Activated CD4-positive, alpha-beta memory T cell treated with anti-CD3 and anti-CD28 coated beads for 36 hours (primary cell): Measurements from ENCODE around the gene NADK. TPM values are rescaled to one million over a fixed set of nuclear protein-coding genes. Genes with fewer than 3 reads are reported as not detected.
"Not testable (repeated sequence)": the region's sequence is repeated elsewhere in the genome, so short reads cannot be mapped to it uniquely, and the experiment has no call there.

ENCODE experiments used
- CTCF ChIA-PET: fragments of 350-600 bp; sonication (Branson Sonifier 250); formaldehyde crosslinking; loops from one replicate; lab custom pipeline; 2021; ENCODE audit warnings: antibody characterized with exemption, inconsistent platforms; lab: Charles Lee
- POLR2A ChIA-PET: fragments of 350-600 bp; sonication (Branson Sonifier 250); formaldehyde crosslinking; loops from one replicate; lab custom pipeline; 2021; ENCODE audit warnings: antibody characterized with exemption; lab: Charles Lee
- DNase-seq: peaks from one replicate; pipeline ENCODE4 v3.0.0-alpha.2; 2020
- H3K27ac Mint-ChIP-seq: one replicate; pipeline ENCODE4 v1.8.0; 2021; ENCODE audit warnings: mixed read lengths
- H3K27me3 Mint-ChIP-seq: one replicate; pipeline ENCODE4 v1.8.0; 2021; ENCODE audit warnings: mixed read lengths
- H3K36me3 Mint-ChIP-seq: one replicate; pipeline ENCODE4 v1.8.0; 2021; ENCODE audit warnings: mixed read lengths
- H3K4me1 Mint-ChIP-seq: one replicate; pipeline ENCODE4 v1.8.0; 2021; ENCODE audit warnings: low read depth, mixed read lengths
- H3K4me3 Mint-ChIP-seq: one replicate; pipeline ENCODE4 v1.8.0; 2021; ENCODE audit warnings: mild to moderate bottlenecking, mixed read lengths
- H3K9me3 Mint-ChIP-seq: one replicate; pipeline ENCODE4 v1.8.0; 2021; ENCODE audit warnings: mixed read lengths
- intact Hi-C: fragments of 100-400 bp; cut with micrococcal nuclease; formaldehyde crosslinking; loops from one replicate; pipeline ENCODE4 v1.15.1; 2023
- total RNA-seq, 2 experiments: library from RNA; stranded (reverse); gene quantifications; one replicate each; pipeline ENCODE4 v1.2.3, GENCODE V29; 2021

NADK gene
- total RNA-seq, 2 experiments from 2014 or later: 56.2 to 57.4 TPM

DNA sequence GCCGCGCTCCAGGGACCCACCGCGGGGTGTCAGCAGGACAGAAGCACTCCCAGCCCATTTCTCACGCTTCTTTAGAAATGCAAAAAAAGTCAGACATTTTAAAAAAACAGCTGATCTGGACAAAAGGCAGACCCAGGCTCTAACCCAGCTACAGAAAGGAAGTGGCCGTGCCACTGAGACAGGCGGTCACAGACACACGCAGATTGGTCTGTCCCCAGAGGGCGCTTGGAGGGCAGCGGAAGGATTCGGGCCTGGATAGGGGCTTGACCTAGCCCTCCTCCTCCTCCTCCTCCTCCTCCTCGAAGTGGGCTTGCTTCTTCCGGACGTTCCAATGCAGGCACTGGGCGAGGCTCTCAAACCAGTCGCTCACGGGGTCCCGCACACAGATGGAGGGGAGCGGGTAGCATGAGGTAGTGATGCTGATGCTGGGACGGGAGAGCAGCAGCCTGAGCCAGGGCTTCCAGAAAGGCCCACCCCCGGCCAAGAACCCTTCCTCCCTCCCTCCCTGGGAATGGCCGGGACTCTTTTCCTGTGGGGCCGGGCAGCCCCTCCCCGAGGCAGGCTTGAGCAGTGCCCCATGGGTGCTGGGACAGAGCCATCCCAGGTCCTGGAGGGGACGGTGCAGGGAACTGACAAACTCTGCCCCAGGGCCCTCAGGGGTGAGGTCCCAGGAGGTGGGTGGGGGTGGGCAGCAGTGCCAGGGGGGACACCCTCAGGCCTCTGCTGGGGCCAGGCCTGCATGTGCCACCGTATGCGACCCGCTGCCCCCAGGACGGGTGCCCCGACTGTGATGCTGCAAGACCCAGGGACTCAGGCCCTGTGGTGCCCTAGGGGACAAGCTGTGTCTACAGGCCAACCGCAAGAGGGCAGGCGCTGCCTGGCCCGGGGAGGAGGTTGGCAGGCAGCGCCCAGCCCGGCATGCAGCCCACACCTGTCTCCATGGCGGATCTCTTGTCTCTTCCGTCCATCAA lies 25.3 kb downstream of the NADK start:
- peaks cover 17% of the 10 kb centered on the region for H3K36me3 Mint-ChIP-seq
- DNase-seq: no peak
- H3K27me3 Mint-ChIP-seq: no peaks in the 10 kb centered on the region
- intact Hi-C loops: no loop called here
- no peak overlapping the region for H3K4me3 Mint-ChIP-seq
- H3K27ac Mint-ChIP-seq: no peak overlapping the region
- H3K9me3 Mint-ChIP-seq: no peaks in the 10 kb centered on the region
- POLR2A ChIA-PET: no interaction called here
- CTCF ChIA-PET: interaction anchor here (0.9 kb wide), 1 partner anchor 153 kb away, joined by 4 read pairs; no protein-coding TSS in a partner anchor
- H3K4me1 Mint-ChIP-seq: peaks cover 3% of the 10 kb centered on the region

GRCh38 chr1:1752190-1752589 lies 26.1 kb downstream of the NADK start:
- Mint-ChIP-seq H3K4me1 (peaks cover 3% of the 10 kb centered on the region), H3K36me3 (peaks cover 14% of the 10 kb centered on the region), H3K27me3 (no peaks in the 10 kb centered on the region), H3K4me3 (no peak overlapping the region), H3K9me3 (no peaks in the 10 kb centered on the region), H3K27ac (no peak overlapping the region)
- POLR2A ChIA-PET: no interaction called here
- no peak for DNase-seq
- intact Hi-C loops: no loop called here
- CTCF ChIA-PET: interaction anchor here (0.9 kb wide), 1 partner anchor 153 kb away, joined by 4 read pairs; no protein-coding TSS in a partner anchor

DNA sequence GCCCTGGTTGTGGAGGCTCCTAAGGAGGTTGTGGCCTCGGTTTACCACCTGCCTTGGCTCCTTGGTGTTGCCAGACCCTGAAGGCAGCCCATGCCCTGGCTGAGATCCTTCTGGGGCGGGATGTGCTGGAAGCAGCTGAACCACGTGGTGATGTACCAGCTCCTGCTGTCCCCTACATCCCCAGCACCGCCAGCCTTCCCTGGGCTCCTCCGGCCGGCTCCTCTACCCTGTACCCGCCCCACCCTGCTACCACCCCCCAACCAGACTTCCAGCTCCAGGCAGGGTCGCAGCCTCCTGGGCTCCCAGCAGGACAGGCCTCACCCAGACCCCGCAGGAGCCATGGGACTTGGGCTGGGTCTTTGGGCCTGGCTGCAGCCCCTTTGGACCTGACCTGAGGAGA lies 28.3 kb downstream of the NADK start:
- not testable (repeated sequence) for H3K36me3 Mint-ChIP-seq

GRCh38 chr1:1748686-1749321 lies 29.5 kb downstream of the NADK start:
- H3K36me3 Mint-ChIP-seq: peaks cover under 1% of the 10 kb centered on the region
- intact Hi-C loops: no loop called here
- no peak for DNase-seq
- no peaks in the 10 kb centered on the region for H3K9me3 Mint-ChIP-seq
- H3K4me1 Mint-ChIP-seq: peaks cover 3% of the 10 kb centered on the region
- ChIA-PET CTCF (no interaction called here), POLR2A (no interaction called here)
- no peak overlapping the region for H3K4me3 Mint-ChIP-seq
- no peak overlapping the region for H3K27ac Mint-ChIP-seq
- no peaks in the 10 kb centered on the region for H3K27me3 Mint-ChIP-seq

More for the DNA sequence above, 28.3 kb downstream of the NADK start:
- H3K4me3 Mint-ChIP-seq, H3K27ac Mint-ChIP-seq, H3K27me3 Mint-ChIP-seq, intact Hi-C loops, CTCF ChIA-PET, H3K9me3 Mint-ChIP-seq, H3K4me1 Mint-ChIP-seq, DNase-seq, POLR2A ChIA-PET: not testable (repeated sequence)

DNA sequence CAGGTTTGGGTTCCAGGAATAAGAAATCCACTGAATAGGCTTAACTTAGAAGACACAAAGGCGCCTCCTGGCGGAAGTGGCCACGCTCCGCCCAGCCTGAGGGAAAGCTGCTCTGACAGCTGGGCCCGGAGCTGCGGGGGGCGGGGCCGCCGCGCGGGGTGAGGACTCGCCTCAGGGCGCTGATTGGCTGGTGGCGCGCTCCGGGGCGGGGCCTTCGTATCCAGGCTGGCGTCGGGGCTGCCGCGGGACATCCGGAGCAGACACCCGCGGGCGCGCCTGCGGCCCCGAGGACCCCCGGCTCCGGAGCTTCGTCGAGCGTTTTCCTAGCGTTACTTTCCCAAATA lies 31.7 kb downstream of the NADK start:
- H3K27me3 Mint-ChIP-seq, H3K9me3 Mint-ChIP-seq, POLR2A ChIA-PET, intact Hi-C loops, H3K27ac Mint-ChIP-seq, H3K36me3 Mint-ChIP-seq, DNase-seq, H3K4me3 Mint-ChIP-seq, CTCF ChIA-PET, H3K4me1 Mint-ChIP-seq: not testable (repeated sequence)

DNA sequence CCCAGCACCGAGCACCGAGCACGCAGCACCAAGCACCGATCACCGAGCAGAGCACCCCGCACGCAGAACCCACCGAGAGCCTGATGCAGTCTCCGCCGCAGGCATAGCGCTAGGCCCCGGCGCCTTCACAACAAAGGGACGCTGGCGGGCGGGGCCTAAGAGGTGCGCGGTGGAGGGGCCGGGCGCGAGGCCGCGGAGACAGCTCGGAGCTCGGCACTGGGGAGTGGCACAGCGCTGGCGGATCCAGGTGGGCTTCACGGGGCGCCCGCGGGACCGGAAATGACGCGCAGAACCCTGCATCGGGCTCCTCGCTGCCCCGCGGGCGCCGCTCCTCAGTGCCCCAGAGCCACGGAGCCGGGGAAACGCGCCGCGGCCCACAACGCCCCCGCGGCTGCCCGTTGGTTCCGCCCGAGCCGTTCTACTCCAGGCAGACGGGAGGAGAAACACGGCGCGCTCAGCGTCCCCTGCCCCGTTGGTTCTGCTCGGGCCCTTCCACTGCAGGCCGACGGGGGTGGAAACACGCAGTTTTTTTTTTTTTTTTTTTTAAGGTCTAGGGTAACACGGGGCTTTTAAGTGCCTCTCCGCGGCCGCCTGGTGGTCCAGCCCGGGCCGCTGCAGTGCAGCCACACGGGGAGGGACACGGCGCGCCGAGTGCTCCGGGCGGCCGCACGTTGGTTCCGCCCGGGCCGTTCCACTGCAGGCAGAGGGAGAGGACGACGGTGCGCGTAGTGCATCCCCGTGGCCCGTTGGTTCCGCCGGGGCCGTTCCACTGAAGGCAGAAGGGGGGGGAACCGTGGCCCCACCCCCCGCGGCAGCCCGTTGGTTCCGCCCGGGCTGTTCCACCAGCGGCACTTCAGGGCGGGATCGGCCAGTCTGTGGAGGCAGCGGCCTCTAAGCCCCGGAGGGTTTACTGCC lies 32.4 kb downstream of the NADK start:
- peak overlapping the region; percentile 23 for H3K4me3 Mint-ChIP-seq
- CTCF ChIA-PET, H3K9me3 Mint-ChIP-seq, intact Hi-C loops, H3K4me1 Mint-ChIP-seq, H3K27me3 Mint-ChIP-seq, POLR2A ChIA-PET, H3K36me3 Mint-ChIP-seq: not testable (repeated sequence)
- DNase-seq: peak; percentile 72
- H3K27ac Mint-ChIP-seq: peak overlapping the region; percentile 65

DNA sequence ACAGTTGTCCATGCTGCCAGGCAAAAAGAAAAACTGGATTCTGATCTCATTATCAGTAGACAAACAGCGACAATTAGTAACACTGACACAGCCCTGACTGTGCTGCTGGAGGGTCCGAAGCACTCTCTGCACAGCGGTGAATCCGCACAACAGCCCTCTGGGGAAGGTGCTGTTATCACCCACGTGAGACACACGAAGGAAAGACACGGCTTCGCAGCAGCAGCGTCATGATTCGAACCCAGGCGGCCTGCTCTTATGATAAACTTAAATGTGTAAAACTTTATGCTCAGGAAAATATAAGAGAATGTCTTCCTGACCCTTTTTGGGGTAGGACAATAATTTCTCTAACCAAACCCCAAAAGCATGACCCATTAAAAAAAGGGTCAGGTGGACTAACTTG lies 35.7 kb downstream of the NADK start:
- H3K4me3 Mint-ChIP-seq, DNase-seq, H3K27me3 Mint-ChIP-seq, H3K27ac Mint-ChIP-seq, H3K4me1 Mint-ChIP-seq, H3K36me3 Mint-ChIP-seq, POLR2A ChIA-PET, CTCF ChIA-PET, H3K9me3 Mint-ChIP-seq, intact Hi-C loops: not testable (repeated sequence)

DNA sequence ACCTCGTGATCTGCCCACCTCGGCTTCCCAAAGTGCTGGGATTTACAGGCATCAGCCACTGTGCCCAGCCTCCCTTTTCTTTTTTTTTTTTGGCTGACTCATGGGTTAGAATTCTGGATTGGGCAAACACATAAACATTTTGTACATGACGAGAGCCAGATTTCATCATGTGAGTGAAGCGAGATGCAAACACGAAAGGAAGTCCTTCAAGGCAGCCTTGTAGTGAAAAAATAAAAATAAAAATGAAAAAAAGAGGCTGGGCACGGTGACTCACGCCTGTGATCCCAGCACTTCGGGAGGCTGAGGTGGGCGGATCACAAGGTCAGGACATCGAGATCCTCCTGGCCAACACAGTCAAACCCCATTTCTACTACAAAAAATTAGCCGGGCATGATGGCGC lies 37.3 kb downstream of the NADK start:
- DNase-seq, CTCF ChIA-PET, H3K4me1 Mint-ChIP-seq, POLR2A ChIA-PET, H3K36me3 Mint-ChIP-seq, H3K9me3 Mint-ChIP-seq, H3K27me3 Mint-ChIP-seq, H3K27ac Mint-ChIP-seq, H3K4me3 Mint-ChIP-seq, intact Hi-C loops: not testable (repeated sequence)

DNA sequence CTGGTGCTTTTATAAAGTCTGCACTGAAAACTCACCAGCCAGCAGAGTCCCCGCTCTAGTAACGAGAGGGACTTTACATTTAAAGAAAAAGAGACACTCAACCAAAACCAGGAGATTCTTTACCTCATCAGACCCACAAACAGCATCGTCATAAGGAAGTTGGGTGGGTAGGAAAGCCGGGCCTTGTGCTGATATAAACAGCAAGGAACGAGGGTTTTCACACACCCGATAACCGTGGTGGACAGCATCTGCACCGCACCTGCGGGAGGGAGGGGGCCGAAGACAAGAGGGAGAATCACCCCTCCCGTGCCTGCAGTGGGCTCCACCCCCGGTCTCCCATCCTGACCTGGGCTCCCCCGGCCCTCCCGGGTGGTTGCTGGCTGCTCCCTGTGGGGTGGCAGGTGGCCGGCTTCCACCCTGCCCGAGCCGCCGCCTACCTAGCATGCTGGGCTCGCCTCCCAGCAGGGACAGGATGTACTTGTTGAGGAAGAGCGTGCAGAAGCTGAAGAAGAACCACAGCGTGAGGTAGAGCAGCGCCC lies 39.4 kb downstream of the NADK start:
- POLR2A ChIA-PET, H3K27ac Mint-ChIP-seq, DNase-seq, CTCF ChIA-PET, H3K4me3 Mint-ChIP-seq, H3K36me3 Mint-ChIP-seq, H3K4me1 Mint-ChIP-seq, H3K9me3 Mint-ChIP-seq, H3K27me3 Mint-ChIP-seq, intact Hi-C loops: not testable (repeated sequence)

- H3K27ac Mint-ChIP-seq, H3K27me3 Mint-ChIP-seq, POLR2A ChIA-PET: not testable (repeated sequence)
Measured at GRCh38 chr1:1737675-1738590, 40.3 kb downstream of the NADK start.

GRCh38 chr1:1732381-1732780 lies 45.9 kb downstream of the NADK start:
- POLR2A ChIA-PET: no interaction called here
- intact Hi-C loops: no loop called here
- Mint-ChIP-seq H3K27me3 (no peaks in the 10 kb centered on the region), H3K4me1 (peaks cover 11% of the 10 kb centered on the region), H3K27ac (no peak overlapping the region), H3K36me3 (peaks cover 10% of the 10 kb centered on the region), H3K9me3 (no peaks in the 10 kb centered on the region), H3K4me3 (no peak overlapping the region)
- DNase-seq: no peak
- CTCF ChIA-PET: no interaction called here

More at GRCh38 chr1:1737675-1738590, 40.3 kb downstream of the NADK start:
- H3K4me1 Mint-ChIP-seq, H3K36me3 Mint-ChIP-seq, DNase-seq, intact Hi-C loops, H3K9me3 Mint-ChIP-seq, H3K4me3 Mint-ChIP-seq: not testable (repeated sequence)
- CTCF ChIA-PET: interaction anchor here (1.5 kb wide), 1 partner anchor 168 kb away, joined by 5 read pairs; no protein-coding TSS in a partner anchor
